HEK293 (cell line): ENCODE results near the gene PDGFD.

Experiments used
- CTCF ChIA-PET: fragments of 350-600 bp; formaldehyde crosslinking; extraction: SDS; loops from one replicate; lab custom pipeline; 2021; ENCODE audit warnings: antibody characterized with exemption; lab: Yijun Ruan, JAX
- POLR2A ChIA-PET: fragments of 300-600 bp; formaldehyde crosslinking; extraction: SDS; loops from one replicate; lab custom pipeline; 2020; ENCODE audit warnings: antibody characterized with exemption, inconsistent platforms; lab: Yijun Ruan, JAX
- H3K27ac ChIP-seq: fragments of 200-500 bp; sonication (Bioruptor generic); 2 replicates; pipeline ENCODE4 v1.5.1; 2014; ENCODE audit warnings: low read depth, low read length, control low read depth, inconsistent platforms; ENCODE audit errors: extremely low read depth
- H3K36me3 ChIP-seq, 2 experiments: fragments of 200-500 bp in 1 of 2; sonication (Bioruptor generic) in 1 of 2; 1 replicate in 1 of 2; 2 replicates in 1 of 2; pipeline ENCODE4 v1.5.1; 2014 to 2017; ENCODE audit warnings: inconsistent platforms in 2 of 2, low read length in 2 of 2; ENCODE audit not compliant: control insufficient read depth in 2 of 2, insufficient read depth in 1 of 2
- H3K4me1 ChIP-seq: fragments of 200-500 bp; sonication (Bioruptor generic); 2 replicates; pipeline ENCODE4 v1.5.1; 2014; ENCODE audit warnings: mild to moderate bottlenecking, low read length, inconsistent platforms; ENCODE audit not compliant: control insufficient read depth, insufficient read depth
- H3K4me3 ChIP-seq: 2 replicates; pipeline ENCODE4 v1.5.1; 2011; ENCODE audit warnings: low read depth, mild to moderate bottlenecking, control low read depth, low read length, moderate library complexity
- H3K9me3 ChIP-seq: fragments of 200-500 bp; sonication (Bioruptor generic); 2 replicates; pipeline ENCODE4 v1.5.1; 2014; ENCODE audit warnings: low read depth, low read length, inconsistent platforms; ENCODE audit not compliant: control insufficient read depth, insufficient read depth
- ATF2 ChIP-seq: fragments of 450-650 bp; formaldehyde crosslinking; IDR thresholded peaks from 2 replicates; pipeline ENCODE4 v1.5.1; 2016; ENCODE audit warnings: missing biosample characterization, missing genetic modification characterization, low read depth
- EGR2 ChIP-seq: fragments of 450-650 bp; formaldehyde crosslinking; IDR thresholded peaks from 2 replicates; pipeline ENCODE4 v1.5.1; 2016; ENCODE audit warnings: low read depth, missing biosample characterization, missing genetic modification characterization
- IKZF3 ChIP-seq: fragments of 450-650 bp; IDR thresholded peaks from 2 replicates; pipeline ENCODE4 v1.5.0; 2018; ENCODE audit warnings: missing biosample characterization, mild to moderate bottlenecking, missing genetic modification characterization, moderate library complexity
- MEIS1 ChIP-seq: sonication (generic); formaldehyde crosslinking; IDR thresholded peaks from 2 replicates; pipeline ENCODE4 v1.8.1; 2022; ENCODE audit warnings: missing genetic modification reagents, mild to moderate bottlenecking, borderline replicate concordance
- OSR2 ChIP-seq: fragments of 450-650 bp; formaldehyde crosslinking; IDR thresholded peaks from 2 replicates; pipeline ENCODE4 v1.5.1; 2016; ENCODE audit warnings: missing biosample characterization, missing genetic modification characterization
- PRDM6 ChIP-seq: fragments of 450-650 bp; formaldehyde crosslinking; IDR thresholded peaks from 2 replicates; pipeline ENCODE4 v1.5.1; 2017; ENCODE audit warnings: missing biosample characterization, missing genetic modification characterization
- SETDB1 ChIP-seq: IDR thresholded peaks from one replicate; pipeline ENCODE4 v1.6.1; 2017; ENCODE audit warnings: mild to moderate bottlenecking, low read length, moderate library complexity, mixed read lengths; ENCODE audit not compliant: insufficient read length
- ZBTB49 ChIP-seq: fragments of 450-650 bp; formaldehyde crosslinking; IDR thresholded peaks from 2 replicates; pipeline ENCODE4 v1.5.1; 2016; ENCODE audit warnings: missing biosample characterization, missing genetic modification characterization, low read depth
- ZNF560 ChIP-seq: fragments of 450-650 bp; formaldehyde crosslinking; IDR thresholded peaks from 2 replicates; pipeline ENCODE4 v1.5.1; 2017; ENCODE audit warnings: missing biosample characterization, missing genetic modification characterization, borderline replicate concordance
- ZNF561 ChIP-seq: fragments of 450-650 bp; IDR thresholded peaks from 2 replicates; pipeline ENCODE4 v1.5.1; 2018; ENCODE audit warnings: missing biosample characterization, missing genetic modification characterization, borderline replicate concordance
- ZNF610 ChIP-seq: fragments of 450-650 bp; formaldehyde crosslinking; IDR thresholded peaks from 2 replicates; pipeline ENCODE4 v1.5.1; 2016; ENCODE audit warnings: missing biosample characterization, missing genetic modification characterization, borderline replicate concordance
- ZNF677 ChIP-seq: fragments of 450-650 bp; IDR thresholded peaks from 2 replicates; pipeline ENCODE4 v1.5.0; 2018; ENCODE audit warnings: missing biosample characterization, mild to moderate bottlenecking, missing genetic modification characterization, moderate library complexity
- ZNF837 ChIP-seq: fragments of 450-650 bp; formaldehyde crosslinking; IDR thresholded peaks from 2 replicates; pipeline ENCODE4 v1.5.1; 2016; ENCODE audit warnings: missing biosample characterization, missing genetic modification characterization
- ZSCAN4 ChIP-seq: fragments of 450-650 bp; formaldehyde crosslinking; IDR thresholded peaks from 2 replicates; pipeline ENCODE4 v1.5.1; 2017; ENCODE audit warnings: missing biosample characterization, missing genetic modification characterization

Gene PDGFD

GRCh38 chr11:104124979-104125378 is 39.0 kb downstream of the PDGFD start:
- 0 out of 2 replicates have a peak, but pooled peaks have one; percentile 26 for TF ChIP-seq PRDM6 (tag by site-specific recombination)
- no peak for TF ChIP-seq ATF2
- no peak for TF ChIP-seq ZSCAN4
- no peak for TF ChIP-seq SETDB1
- TF ChIP-seq ZNF837 (tag by site-specific recombination), result no peak
- TF ChIP-seq IKZF3 (tag by site-specific recombination), result no peak
- no peak for TF ChIP-seq OSR2
- ChIA-PET POLR2A (no interaction called here), CTCF (interaction anchor here (0.6 kb wide), 1 partner anchor 9 kb away, joined by 3 read pairs; no protein-coding TSS in a partner anchor)
- Histone ChIP-seq H3K27ac (no peak overlapping the region), H3K36me3 (no peaks in the 10 kb centered on the region), H3K4me3 (no peak overlapping the region), H3K4me1 (no peaks in the 10 kb centered on the region), H3K9me3 (no peaks in the 10 kb centered on the region)

GRCh38 chr11:104122836-104123235 is 41.1 kb downstream of the PDGFD start:
- ChIA-PET POLR2A (no interaction called here), CTCF (no interaction called here)
- no peaks in the 10 kb centered on the region for H3K36me3 ChIP-seq
- no peak for TF ChIP-seq ZNF677 (tag by site-specific recombination)
- no peak for TF ChIP-seq MEIS1 (CRISPR knock-in tag)
- no peak for TF ChIP-seq ZSCAN4
- TF ChIP-seq ZBTB49 (tag by site-specific recombination), result no peak
- no peak for TF ChIP-seq ZNF560 (tag by site-specific recombination)
- TF ChIP-seq ZNF610 (tag by site-specific recombination), result no peak
- no peak for TF ChIP-seq EGR2 (tag by site-specific recombination)
- TF ChIP-seq ZNF561 (tag by site-specific recombination), result no peak
- H3K4me1 ChIP-seq, result no peaks in the 10 kb centered on the region
- no peak overlapping the region for H3K27ac ChIP-seq
- no peak overlapping the region for H3K4me3 ChIP-seq
- no peaks in the 10 kb centered on the region for H3K9me3 ChIP-seq
